DMS153 treated with DMSO at 0.1 percent for 48 hours (cell line): ENCODE results near the gene GALNS.
A peak's percentile ranks its signal among the peaks of the same experiment; 100 is the strongest.
"Not testable (repeated sequence)": the region's sequence is repeated elsewhere in the genome, so short reads cannot be mapped to it uniquely, and the experiment has no call there.

ENCODE experiments used
- DNase-seq: peaks from one replicate; lab custom pipeline; 2025; ENCODE audit not compliant: unreplicated experiment; lab: John Stamatoyannopoulos, UW

Gene GALNS, protein sequence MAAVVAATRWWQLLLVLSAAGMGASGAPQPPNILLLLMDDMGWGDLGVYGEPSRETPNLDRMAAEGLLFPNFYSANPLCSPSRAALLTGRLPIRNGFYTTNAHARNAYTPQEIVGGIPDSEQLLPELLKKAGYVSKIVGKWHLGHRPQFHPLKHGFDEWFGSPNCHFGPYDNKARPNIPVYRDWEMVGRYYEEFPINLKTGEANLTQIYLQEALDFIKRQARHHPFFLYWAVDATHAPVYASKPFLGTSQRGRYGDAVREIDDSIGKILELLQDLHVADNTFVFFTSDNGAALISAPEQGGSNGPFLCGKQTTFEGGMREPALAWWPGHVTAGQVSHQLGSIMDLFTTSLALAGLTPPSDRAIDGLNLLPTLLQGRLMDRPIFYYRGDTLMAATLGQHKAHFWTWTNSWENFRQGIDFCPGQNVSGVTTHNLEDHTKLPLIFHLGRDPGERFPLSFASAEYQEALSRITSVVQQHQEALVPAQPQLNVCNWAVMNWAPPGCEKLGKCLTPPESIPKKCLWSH

DNA sequence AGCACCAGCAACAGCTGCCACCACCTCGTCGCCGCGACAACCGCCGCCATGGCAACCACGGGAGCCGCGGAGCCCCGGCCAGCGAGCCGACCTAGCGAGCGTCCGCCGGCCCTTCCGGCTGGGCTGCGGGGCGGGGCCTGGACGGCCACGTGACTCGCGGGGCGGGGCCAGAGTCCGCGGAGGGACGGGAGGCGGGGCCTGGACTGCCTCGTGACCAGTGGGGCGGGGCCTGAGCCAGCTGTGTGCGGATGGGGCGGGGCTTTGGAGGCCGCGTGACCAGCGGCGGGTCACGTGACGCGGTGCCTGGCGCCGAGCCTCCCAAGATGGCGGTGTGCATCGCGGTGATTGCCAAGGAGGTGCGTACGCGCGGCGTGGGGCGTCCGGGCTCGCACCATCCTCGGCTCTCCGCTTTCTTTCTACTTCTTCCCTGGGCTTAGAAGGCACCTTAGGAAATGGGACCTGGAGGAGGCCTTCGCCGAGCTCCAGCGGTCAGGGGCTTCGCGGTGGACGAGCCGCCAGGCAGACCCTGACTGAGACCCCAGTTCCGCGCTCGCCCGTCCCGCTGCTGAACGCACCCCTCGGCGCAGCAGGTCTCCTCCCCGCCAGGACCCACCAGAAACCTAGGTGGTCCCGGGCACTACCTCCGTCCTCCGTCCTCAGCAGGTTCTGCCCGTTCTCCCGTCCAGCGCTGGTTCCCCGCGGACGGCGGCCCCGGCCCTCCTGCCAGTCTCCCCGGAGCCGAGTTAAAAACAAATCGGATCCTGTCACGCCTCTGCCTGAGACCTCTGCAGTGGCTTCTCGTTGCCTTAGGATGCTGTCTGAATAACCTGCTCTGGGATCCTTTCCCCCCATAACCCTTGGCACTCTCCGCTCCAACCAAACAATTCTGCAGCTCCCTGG, at the start of gene GALNS, which contains the start of gene TRAPPC2L:
Gene GALNS (minus strand): TSS at position 120 of the 900 bp plus-strand sequence. CDS start 70 bp downstream, at position 50.
Gene TRAPPC2L (plus strand): TSS at position 300 of the 900 bp plus-strand sequence. CDS start 24 bp downstream, at position 324.
- DNase-seq: peak; percentile 83

DNA sequence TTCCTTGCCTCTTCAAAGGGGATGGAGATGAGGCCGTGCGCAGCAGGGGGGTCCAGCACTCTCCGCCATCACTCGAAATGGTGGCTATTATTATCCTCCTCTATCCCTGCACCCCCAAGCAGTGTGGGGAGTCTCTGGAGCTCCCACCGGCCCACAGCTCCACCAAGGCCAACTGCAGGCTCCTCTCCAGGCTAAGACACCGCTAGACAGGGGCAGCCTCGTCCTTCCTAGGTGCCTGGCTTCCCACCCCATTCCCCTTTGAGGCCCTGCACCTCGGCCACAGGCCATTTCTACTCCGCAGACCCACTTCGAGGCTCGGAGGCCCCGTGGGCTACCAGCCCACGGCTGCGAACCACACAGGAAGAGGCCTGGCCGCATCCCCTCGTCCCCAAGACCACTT, 49.3 kb upstream of the GALNS start:
- DNase-seq: no peak

DNA sequence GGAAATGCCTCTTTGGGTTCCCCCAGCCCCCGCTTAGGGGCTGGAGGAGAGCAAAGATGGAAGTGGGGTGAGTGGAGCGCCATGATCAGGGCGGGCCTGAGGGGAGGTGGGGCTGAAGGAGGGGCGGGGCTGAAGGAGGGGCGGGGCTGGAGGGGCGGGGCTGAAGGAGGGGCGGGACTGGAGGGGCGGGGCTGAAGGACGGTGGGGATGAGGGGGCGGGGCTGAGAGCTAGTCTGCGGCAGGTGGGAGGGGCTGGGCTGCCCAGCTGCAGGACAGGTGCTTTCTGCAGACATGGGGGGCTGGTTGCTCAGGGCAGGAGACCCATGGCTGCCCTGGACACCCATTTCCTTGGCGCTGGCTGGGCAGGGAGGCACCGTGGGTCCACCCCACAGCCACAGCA, 48.8 kb upstream of the GALNS start:
- peak; percentile 1 for DNase-seq

DNA sequence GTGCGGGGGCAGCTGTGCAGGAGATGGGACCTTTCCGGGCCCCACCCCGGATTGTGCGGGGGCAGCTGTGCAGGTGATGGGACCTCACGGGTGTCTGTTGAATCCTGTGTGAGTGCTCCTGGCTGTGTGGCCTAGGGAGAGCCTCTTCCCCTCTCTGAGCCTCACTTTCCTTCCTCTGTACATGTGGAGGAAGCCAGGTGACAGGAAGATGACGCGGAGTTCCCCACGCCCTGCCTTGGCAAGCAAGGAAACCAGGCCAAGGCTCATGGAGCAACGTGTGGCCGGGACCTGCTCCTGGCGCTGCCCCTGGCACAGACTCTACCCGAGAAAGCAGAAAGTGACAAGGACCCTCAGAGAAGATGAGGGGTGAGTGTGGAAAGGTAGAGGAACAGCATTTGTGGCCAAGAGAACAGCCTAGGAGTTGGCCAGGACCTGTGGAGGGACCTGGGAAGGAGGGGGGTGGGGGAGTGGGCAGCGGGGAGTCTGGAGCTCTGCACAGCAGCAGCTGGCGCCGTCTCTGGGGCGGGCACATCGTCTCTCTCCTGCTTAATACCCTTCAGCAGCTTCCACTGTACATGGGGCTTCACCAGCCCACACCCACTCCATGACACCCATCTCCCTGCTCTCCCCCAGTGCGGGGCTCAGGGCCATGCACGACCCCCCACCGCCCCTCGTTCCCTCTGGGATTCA, 48.1 kb upstream of the GALNS start:
- no peak for DNase-seq

DNA sequence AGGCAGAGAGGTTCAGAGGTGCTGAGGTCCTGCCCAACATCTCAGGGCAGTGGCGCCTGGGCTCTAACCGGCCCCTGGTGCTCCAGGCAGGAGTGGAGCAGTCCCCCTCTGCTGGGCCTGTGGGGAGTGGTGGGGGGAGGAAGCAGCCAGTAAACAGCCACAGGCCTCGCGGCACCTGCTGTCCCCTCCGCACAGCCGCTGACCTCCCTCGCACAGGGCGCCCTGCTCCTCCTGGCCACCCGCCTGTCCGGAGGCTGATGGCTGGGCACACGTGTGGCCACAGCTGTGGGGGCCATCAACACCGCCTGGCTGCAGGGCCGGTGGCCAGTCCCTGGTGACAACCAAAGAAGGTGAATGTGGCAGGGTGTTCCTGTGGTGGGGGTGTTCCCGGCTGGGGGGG, 46.5 kb upstream of the GALNS start:
- DNase-seq: no peak

DNA sequence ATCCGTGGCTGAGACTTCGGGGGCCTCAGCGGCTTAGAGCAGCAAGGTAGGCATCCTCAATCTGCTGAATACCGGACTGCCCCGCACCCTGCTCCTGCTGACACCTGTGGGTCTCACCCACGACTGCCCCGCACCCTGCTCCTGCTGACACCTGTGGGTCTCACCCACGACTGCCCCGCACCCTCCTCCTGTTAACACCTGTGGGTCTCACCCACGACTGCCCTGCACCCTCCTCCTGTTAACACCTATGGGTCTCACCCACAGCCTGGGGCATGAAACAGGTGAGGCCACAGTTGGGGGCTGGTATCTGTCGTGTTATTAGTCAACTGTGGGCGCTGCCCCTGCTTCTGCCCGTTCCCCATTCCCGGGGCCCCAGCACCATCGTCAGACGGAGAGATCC, 46.0 kb upstream of the GALNS start:
- DNase-seq: no peak

DNA sequence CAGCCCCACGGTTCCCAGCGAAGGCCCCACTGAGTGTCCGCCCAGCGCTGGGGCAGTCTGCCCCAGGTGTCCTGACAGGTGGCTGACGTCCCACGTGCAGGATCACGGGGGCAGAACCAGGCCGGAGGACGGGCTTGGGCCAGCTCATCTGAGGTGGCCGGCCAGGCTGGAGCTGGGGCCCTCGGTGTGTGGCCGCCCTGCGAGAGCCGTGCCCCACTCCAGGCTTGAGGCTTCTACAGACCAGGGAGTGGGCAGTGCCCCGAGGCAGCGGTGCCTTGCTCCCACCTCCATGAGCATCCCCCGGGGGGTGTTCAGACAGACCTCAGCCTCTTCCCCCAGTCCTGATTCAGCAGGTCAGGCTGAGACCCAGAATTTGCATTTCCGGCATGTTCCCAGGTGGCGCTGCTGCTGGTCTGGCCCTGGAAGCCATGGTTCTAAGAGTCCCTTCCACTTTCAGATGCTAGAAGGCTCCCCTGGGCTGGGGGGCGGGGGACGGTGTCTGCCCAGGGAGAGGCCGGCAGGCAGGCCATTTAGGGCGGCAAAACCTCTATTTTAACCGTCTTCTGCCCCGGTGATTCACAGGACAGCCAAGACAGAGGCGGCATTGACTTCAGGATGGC, 45.1 kb upstream of the GALNS start:
- DNase-seq: no peak

DNA sequence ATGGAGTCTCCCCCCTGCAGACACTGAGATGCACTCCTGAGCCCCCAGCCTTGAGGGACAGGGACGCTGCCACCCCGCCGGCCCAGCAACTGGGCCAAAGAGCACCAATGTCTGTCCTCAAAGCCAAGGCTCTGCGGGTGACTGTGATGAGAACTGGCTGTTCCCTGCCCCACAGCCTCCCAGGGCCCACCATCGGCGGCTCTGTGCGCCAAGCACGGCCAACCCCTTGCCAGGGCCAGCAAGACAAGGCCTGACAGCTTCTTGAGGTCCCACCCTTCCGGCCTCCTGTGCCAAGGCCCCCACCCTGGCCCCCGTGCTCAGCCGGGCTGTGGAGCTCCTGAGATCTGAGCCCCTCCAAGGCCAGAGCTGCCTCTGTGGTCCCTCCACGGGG, 43.9 kb upstream of the GALNS start:
- DNase-seq: no peak

DNA sequence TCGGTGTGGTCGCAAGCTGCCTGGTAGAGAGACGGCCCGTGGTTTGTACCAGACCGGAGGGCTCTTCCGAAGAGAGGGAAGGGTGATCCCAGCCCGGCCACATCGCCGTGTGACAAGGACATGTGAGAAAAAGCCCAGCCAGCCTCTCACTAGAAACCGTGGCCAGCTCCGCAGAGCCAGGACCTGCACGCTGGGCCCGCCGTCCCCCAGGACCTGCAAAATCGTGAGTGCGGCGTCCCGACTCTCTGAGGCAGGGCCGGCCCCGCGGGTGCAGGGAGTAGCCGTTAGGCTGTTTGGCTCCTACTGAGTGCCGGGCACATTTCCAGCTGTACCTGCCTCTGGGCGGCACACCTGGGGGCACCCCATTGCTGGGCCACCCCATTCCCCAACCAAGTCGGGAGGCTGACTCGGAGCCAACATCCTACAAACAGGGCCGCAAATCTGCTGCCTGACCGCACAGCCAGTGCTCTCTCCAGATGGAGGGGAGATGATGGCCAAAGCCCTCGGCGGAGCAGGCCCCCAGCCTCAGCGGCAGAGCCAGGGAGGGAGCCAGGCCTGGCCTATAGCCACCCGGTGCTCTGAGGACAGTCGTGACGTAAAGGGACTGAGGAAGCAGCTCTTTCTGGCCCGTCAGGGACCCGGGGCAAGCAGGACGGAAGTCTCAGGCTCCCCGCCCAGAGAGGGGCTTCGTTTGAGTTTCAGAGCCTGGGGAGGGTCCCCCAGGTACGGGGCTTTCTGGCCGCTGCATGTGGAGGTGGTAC, 43.3 kb upstream of the GALNS start:
- no peak for DNase-seq

DNA sequence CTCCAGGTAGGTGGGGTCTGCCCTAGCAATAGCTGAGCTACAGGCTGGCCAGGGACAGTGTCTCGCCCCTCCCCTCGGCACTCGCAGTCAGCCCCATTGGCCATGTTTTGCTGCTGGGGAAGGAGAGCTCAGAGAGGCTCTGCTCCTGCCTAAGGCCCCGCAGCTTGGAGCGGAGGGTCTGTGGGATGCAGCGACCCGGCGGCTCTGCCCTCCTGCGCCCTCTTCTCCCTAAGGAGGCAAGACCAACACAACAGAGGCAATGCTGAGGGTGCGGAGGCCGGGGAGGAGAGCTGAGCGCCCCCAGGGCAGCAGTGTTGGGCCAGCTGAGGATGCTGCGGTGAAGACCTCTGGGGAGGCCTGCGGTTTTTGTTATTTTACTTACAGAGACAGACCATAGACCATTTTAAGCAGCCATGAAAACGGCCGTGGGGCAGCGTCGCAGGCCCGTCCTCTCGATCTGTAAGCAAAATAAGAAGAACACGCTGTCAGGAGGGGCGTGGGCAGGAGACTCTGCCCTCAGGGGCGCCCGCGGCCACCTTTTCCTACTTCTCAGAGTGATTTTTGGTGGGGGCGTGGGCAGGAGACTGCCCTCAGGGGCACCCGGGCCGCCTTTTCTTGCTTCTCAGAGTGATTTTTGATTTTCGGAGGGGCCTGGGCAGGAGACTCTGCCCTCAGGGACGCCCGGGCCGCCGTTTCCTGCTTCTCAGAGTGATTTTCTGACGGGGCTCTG, 41.1 kb upstream of the GALNS start:
- no peak for DNase-seq

DNA sequence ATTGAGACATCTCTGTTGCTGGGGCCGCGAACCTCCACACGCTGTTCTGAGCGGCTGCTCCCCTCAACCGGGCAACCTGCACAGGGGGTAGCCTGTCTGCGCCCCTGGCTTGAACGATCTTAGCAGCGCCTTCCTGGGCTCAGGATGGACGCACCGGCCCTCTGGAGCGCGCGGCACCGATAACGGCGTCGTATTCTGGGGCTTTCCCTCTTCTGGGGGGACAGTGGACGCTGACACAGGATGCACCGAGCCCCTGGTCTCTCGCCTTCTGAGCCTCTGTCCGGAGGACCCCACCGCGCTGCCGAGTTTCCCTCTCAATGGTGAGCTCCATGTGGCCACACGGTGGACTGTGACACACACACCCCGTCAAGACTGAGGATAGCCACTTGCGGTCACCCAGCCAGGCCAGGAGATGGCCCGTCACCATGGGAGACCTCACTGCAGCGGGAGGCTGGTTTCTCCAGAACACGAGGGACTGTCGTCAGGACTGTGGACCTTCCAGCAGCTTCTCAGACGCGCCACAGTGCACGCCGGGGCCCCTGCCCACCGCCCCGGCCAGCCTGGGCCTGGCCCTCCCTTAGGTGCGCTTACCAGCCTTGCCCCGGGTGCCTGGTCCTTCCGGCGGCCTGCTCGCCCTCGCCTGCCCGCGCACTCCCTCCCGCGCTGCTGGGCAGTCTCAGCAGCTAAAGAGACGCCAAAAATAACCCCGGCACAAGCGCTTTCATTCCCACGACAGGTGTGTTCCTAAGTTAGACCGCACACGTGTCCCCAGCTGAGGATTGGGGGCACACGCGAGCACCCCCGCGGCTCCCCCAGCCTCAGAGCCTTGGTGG, 39.7 kb upstream of the GALNS start:
- DNase-seq: no peak

DNA sequence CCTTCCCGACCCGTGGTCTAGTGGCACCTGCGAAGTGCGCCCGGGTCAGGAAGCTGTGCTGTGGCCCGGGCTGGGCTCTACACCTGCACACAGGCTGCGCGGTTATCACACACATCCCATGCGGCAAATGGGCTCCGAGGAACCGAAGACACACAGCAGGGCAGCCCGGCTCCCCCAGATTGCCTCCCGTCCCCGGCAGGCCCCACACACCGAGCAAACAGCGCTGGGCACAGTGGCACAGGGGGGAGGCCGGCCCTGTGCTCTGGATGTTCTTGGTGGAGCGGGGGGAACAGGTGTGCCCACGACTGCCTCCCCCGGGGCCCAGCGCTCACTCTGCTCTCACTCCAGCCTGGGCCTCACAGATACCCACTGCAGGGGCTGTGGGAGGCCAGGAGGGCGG, 38.6 kb upstream of the GALNS start:
- no peak for DNase-seq

DNA sequence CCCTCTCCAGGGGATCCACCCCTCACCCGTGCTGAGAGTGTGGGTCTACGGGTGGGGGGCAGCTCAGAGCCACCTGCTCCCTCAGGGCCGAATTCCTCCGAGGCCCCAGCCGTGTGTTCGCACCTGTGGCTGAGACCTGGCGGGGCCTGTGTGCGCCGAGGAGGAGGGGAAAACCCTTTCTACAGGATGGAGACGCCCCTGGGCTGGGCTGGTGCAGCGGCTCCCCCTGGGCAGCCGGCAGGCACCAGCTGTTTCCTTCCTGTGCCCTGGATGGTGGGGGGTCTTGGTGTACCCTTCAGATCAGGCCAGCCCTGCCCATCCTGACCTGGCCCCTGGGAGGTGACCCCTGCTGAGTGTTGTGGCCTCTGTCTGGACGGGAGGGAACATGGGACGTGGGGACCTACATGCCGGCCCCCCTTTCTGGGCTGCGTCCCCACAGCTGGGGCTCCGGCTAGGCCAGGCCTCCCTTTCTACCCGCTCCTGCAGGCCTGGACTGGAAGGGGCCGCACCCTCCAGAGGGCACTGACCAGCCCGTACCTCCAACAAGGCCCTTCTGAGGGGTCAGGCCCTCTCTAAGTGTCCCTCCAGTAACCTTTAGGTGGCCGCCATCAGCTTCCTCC, 38.0 kb upstream of the GALNS start:
- DNase-seq: no peak

DNA sequence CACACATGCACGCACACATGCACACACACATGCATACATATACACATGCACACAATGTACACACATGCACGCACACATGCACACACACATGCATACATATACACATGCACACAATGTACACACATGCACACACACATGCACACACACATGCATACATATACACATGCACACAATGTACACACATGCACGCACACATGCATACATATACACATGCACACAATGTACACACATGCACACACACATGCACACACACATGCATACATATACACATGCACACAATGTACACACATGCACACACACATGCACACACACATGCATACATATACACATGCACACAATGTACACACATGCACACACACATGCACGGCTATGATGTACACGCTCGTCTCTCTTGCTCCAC, 37.5 kb upstream of the GALNS start:
- DNase-seq: not testable (repeated sequence)

DNA sequence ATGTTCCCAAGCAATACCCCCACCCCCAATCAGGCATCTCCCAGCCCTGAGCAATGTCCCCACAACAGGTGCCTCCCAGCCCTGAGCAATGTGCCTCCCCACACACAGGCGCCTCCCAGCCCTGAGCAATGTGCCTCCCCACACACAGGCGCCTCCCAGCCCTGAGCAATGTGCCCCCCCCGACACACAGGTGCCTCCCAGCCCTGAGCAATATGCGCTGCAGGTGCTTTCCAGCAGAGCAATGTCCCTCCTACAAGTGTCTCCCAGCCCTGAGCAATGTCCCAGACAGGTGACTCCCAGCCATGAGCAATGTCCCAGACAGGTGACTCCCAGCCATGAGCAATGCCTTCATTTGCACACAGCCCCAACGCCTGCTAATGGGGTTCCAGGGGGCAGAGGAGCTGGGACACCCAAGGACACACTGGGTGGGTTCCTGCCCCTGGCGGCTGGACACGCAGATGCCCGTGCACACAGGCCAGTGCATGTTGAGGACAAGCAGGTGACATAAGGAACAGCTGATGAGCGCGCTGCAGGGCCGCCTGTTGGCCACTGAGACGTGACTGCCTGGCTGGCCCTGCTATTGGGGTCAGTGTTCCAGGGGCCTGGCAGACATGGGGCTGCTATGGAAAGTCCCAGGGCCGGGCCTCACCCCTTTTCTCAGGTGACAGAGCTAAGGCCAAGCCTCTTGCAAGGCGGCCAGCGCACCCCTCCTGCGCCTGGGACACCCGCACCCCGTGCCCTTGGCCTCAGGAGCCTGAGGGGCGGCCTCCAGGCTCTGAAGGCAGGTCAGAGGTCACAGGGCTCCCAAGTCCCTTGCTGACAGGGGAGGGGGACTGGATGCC, 36.6 kb upstream of the GALNS start:
- no peak for DNase-seq

DNA sequence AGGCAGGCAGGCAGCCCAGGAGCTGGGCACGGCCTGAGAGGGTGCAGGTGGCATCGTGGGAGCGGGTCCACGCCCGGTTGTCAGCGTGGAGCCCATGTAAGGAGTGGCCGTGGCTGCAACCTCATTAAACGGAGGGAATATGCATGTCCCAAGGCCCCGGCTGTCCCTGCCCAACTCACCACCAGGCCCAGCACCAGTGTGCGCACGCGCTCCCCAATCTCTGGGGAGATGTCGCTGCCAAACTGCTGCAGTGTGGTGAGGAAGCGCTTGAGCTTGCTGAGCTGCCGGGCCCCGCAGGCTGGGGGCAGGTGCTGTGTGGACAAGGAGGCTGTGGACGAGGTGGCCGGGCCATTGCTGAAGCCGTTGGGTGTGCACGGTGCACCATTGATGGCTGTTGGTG, 35.3 kb upstream of the GALNS start:
- no peak for DNase-seq

DNA sequence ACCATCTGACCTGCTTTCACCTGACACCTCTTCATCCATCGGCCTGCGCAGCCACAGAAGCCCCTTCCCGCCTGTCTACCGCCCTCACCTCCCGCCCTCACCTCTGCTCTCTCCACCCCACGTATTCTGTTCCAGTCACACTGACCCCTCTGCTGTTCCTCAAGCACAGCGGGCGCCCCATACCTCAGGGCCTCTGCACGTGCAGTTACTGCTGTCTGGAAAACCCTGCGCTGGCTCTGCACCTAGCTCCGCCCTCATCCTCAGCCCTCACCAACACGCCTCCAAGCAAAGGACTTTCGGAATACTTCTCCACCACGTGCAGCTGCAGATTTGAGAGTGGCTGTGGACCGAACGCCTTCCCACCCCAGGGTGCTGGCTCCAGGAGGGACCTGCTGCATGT, 34.3 kb upstream of the GALNS start:
- no peak for DNase-seq
